ENCODE data around the gene DGKZ.
A peak's percentile ranks its signal among the peaks of the same experiment; 100 is the strongest.

The DGKZ gene

GRCh38 chr11:46366661-46367161 lies 19.4 kb downstream of the DGKZ start:
- Histone ChIP-seq H3K4me3 (replicated peaks; ENCODE audit: insufficient read depth, low read length) (no peak overlapping the region), H3K27ac (replicated peaks) (0 out of 2 replicates have a peak overlapping the region, but pooled peaks have one; percentile 26), H3K27me3 (ENCODE audit: insufficient read depth, poor library complexity, severe bottlenecking) (no peaks in the 10 kb centered on the region)
- DNase-seq (ENCODE audit: low read depth in 1 of 2, low spot score in 1 of 2) = no peak
- TF ChIP-seq SPI1 (IDR thresholded peaks at IDR 0.05; ENCODE audit: borderline replicate concordance, low read depth) = no peak
- peak; percentile 34; the same call in 1 of the 2 replicates for TF ChIP-seq POLR2AphosphoS5 (IDR thresholded peaks at IDR 0.05; ENCODE audit: low read depth)

DNA sequence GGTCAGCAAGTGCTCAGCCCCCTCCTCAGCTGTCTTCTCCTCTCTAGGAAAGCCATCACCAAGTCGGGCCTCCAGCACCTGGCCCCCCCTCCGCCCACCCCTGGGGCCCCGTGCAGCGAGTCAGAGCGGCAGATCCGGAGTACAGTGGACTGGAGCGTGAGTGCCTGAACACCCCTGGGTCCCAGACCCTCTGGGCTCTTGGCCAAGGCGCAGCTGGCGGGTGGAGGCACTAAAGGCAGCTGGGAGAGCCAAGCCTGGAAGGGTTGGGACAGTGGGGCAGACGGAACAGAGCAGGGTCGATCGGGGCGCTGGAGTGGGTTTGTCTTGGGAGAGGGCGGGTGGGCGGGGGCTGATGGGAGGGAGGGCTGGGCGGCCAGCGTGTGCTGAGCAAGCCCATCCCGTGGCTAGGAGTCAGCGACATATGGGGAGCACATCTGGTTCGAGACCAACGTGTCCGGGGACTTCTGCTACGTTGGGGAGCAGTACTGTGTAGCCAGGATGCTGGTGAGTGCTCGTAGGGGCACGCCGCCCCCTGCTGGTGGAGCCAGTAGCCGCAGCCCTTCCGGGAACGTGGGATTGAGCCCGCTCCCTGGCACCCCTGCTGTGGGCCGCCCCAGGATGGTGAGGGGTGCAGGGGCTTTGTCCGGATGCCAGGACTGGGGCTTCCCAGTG lies 20.1 kb downstream of the DGKZ start:
- H3K27ac ChIP-seq (replicated peaks) = 0 out of 2 replicates have a peak overlapping the region, but pooled peaks have one; percentile 26
- TF ChIP-seq, protein P1, sequence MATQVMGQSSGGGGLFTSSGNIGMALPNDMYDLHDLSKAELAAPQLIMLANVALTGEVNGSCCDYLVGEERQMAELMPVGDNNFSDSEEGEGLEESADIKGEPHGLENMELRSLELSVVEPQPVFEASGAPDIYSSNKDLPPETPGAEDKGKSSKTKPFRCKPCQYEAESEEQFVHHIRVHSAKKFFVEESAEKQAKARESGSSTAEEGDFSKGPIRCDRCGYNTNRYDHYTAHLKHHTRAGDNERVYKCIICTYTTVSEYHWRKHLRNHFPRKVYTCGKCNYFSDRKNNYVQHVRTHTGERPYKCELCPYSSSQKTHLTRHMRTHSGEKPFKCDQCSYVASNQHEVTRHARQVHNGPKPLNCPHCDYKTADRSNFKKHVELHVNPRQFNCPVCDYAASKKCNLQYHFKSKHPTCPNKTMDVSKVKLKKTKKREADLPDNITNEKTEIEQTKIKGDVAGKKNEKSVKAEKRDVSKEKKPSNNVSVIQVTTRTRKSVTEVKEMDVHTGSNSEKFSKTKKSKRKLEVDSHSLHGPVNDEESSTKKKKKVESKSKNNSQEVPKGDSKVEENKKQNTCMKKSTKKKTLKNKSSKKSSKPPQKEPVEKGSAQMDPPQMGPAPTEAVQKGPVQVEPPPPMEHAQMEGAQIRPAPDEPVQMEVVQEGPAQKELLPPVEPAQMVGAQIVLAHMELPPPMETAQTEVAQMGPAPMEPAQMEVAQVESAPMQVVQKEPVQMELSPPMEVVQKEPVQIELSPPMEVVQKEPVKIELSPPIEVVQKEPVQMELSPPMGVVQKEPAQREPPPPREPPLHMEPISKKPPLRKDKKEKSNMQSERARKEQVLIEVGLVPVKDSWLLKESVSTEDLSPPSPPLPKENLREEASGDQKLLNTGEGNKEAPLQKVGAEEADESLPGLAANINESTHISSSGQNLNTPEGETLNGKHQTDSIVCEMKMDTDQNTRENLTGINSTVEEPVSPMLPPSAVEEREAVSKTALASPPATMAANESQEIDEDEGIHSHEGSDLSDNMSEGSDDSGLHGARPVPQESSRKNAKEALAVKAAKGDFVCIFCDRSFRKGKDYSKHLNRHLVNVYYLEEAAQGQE (IDR thresholded peaks at IDR 0.05; ENCODE audit: insufficient replicate concordance, low read depth) = no peak
- TF ChIP-seq GABPA (IDR thresholded peaks at IDR 0.05; ENCODE audit: low read depth) = no peak
- peak; percentile 65 for TF ChIP-seq CTCF (IDR thresholded peaks at IDR 0.05; ENCODE audit: insufficient read depth, low read length)
- peak; percentile 28; the same call in 1 of the 2 replicates for TF ChIP-seq POLR2AphosphoS5 (IDR thresholded peaks at IDR 0.05; ENCODE audit: low read depth)
- no peak overlapping the region for H3K4me3 ChIP-seq (replicated peaks; ENCODE audit: insufficient read depth, low read length)
- no peaks in the 10 kb centered on the region for H3K27me3 ChIP-seq (ENCODE audit: insufficient read depth, poor library complexity, severe bottlenecking)
- DNase-seq (ENCODE audit: low read depth in 1 of 2, low spot score in 1 of 2) = peak in 1 of 2 experiments; percentile 67

DNA sequence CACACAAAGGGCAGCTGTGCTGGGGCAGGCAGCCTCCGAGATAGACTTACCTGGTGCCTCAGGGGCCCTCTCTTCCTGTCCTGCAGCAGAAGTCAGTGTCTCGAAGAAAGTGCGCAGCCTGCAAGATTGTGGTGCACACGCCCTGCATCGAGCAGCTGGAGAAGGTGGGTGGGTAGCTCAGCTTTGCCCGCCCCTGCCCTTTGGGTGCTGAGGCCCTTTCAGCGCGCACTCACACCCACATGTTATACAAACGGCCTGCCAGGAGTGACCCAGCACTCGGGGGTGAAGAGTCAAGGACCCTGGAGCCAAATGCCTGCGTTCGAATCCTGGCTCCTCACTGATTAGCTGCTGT lies 20.6 kb downstream of the DGKZ start:
- H3K27ac ChIP-seq (replicated peaks) = no peak overlapping the region
- no peak for DNase-seq (ENCODE audit: low read depth in 1 of 2, low spot score in 1 of 2)
- no peaks in the 10 kb centered on the region for H3K27me3 ChIP-seq (ENCODE audit: insufficient read depth, poor library complexity, severe bottlenecking)
- H3K4me3 ChIP-seq (replicated peaks; ENCODE audit: insufficient read depth, low read length) = no peak overlapping the region
- TF ChIP-seq CTCF (IDR thresholded peaks at IDR 0.05; ENCODE audit: insufficient read depth, low read length) (no peak), POLR2AphosphoS5 (IDR thresholded peaks at IDR 0.05; ENCODE audit: low read depth) (no peak), GABPA (IDR thresholded peaks at IDR 0.05; ENCODE audit: low read depth) (no peak), SPI1 (IDR thresholded peaks at IDR 0.05; ENCODE audit: borderline replicate concordance, low read depth) (no peak)
- TF ChIP-seq, protein P1 (IDR thresholded peaks at IDR 0.05; ENCODE audit: insufficient replicate concordance, low read depth) = no peak

DNA sequence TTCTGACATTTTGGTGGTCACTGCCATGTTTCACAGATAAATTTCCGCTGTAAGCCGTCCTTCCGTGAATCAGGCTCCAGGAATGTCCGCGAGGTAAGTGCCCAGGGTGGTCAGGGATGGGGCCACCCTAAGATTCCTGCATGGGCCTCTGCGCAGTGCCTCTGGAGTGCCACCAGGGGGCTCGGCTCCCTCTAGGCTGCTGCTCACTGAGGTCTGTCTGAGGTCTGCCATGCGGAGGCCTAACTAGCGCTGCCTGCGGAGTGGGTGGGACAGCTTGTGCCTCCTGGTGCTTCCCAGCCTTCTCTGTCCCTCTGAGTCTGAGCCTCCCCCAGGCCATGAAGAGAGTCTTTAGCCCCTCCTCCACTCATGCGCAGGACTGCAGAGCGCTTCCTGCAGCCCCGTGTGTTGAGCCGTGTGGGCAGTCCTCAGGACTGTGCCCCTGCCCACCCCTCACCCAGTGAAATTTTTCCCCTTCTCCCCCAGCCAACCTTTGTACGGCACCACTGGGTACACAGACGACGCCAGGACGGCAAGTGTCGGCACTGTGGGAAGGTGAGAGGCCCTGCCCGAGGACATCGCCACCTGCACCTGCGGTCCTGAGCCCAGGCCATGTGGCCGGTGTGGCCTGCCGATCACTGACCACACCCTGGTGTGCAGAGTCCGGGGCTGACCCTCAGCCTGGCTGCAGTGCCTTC lies 22.3 kb downstream of the DGKZ start:
- H3K4me3 ChIP-seq (replicated peaks; ENCODE audit: insufficient read depth, low read length) = no peak overlapping the region
- H3K27ac ChIP-seq (replicated peaks) = no peak overlapping the region
- peak in 1 of 2 experiments; percentile 47 for DNase-seq (ENCODE audit: low read depth in 1 of 2, low spot score in 1 of 2)
- no peaks in the 10 kb centered on the region for H3K27me3 ChIP-seq (ENCODE audit: insufficient read depth, poor library complexity, severe bottlenecking)
- TF ChIP-seq POLR2AphosphoS5 (IDR thresholded peaks at IDR 0.05; ENCODE audit: low read depth) = no peak; the same call in 1 of the 2 replicates
- no peak for TF ChIP-seq SPI1 (IDR thresholded peaks at IDR 0.05; ENCODE audit: borderline replicate concordance, low read depth)
- TF ChIP-seq, protein P1 (IDR thresholded peaks at IDR 0.05; ENCODE audit: insufficient replicate concordance, low read depth) = no peak
- TF ChIP-seq CTCF (IDR thresholded peaks at IDR 0.05; ENCODE audit: insufficient read depth, low read length) = peak; percentile 95

All from HL-60 (cell line).